Measurements from ENCODE around the gene FAM50B. TPM values are rescaled to one million over a fixed set of nuclear protein-coding genes. Genes with fewer than 3 reads are reported as not detected.

The FAM50B gene
- total RNA-seq, 2 experiments from 2014 or later = not detected

- Histone ChIP-seq H3K9me2 (ENCODE audit: insufficient read depth, low read length) (no peaks in the 10 kb centered on the region), H3K27ac (ENCODE audit: low read depth, low read length, poor library complexity, severe bottlenecking) (no peak overlapping the region), H4K20me1 (ENCODE audit: insufficient read depth, low read length) (no peaks in the 10 kb centered on the region), H3K4me1 (ENCODE audit: insufficient read depth, low read length, poor library complexity, severe bottlenecking) (no peaks in the 10 kb centered on the region), H2AFZ (ENCODE audit: low read length) (no peak overlapping the region), H3K79me2 (ENCODE audit: insufficient read depth, low read depth, low read length) (no peaks in the 10 kb centered on the region), H3K9me3 (ENCODE audit: low read length) (no peaks in the 10 kb centered on the region), H3K4me2 (ENCODE audit: low read length) (no peak overlapping the region), H3K4me3 (ENCODE audit: low read depth, low read length, poor library complexity, severe bottlenecking) (no peak overlapping the region), H3K36me3 (ENCODE audit: insufficient read depth, low read length) (no peaks in the 10 kb centered on the region)
- BruUV-seq (replicated peaks) = no TSS peak
- intact Hi-C loops (cut with micrococcal nuclease; ENCODE audit: unreplicated experiment) = no loop called here
- DNase-seq (ENCODE audit: low spot score) = no peak
- ChIA-PET POLR2A (interaction anchor here (0.7 kb wide), 1 partner anchor 1157 kb away, joined by 4 read pairs; no protein-coding TSS in a partner anchor), CTCF (ENCODE audit: unreplicated experiment) (no interaction called here)
- TF ChIP-seq, protein P1, sequence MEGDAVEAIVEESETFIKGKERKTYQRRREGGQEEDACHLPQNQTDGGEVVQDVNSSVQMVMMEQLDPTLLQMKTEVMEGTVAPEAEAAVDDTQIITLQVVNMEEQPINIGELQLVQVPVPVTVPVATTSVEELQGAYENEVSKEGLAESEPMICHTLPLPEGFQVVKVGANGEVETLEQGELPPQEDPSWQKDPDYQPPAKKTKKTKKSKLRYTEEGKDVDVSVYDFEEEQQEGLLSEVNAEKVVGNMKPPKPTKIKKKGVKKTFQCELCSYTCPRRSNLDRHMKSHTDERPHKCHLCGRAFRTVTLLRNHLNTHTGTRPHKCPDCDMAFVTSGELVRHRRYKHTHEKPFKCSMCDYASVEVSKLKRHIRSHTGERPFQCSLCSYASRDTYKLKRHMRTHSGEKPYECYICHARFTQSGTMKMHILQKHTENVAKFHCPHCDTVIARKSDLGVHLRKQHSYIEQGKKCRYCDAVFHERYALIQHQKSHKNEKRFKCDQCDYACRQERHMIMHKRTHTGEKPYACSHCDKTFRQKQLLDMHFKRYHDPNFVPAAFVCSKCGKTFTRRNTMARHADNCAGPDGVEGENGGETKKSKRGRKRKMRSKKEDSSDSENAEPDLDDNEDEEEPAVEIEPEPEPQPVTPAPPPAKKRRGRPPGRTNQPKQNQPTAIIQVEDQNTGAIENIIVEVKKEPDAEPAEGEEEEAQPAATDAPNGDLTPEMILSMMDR (conservative IDR thresholded peaks at IDR 0.05; ENCODE audit: low read length) = no peak
- TF ChIP-seq EZH2phosphoT487 (IDR thresholded peaks at IDR 0.05; ENCODE audit: borderline replicate concordance, low read depth, low read length) = no peak
These were observed 45.3 kb upstream of the FAM50B start for GRCh38 chr6:3803627-3804468.

GRCh38 chr6:3804964-3805363 is 44.2 kb upstream of the FAM50B start:
- no peak for DNase-seq (ENCODE audit: low spot score)
- H3K4me3 ChIP-seq (ENCODE audit: low read depth, low read length, poor library complexity, severe bottlenecking) = no peak overlapping the region
- BruUV-seq (replicated peaks) = no TSS peak
- no peaks in the 10 kb centered on the region for H3K79me2 ChIP-seq (ENCODE audit: insufficient read depth, low read depth, low read length)
- CTCF ChIA-PET (ENCODE audit: unreplicated experiment) = no interaction called here
- POLR2A ChIA-PET = no interaction called here
- no peaks in the 10 kb centered on the region for H4K20me1 ChIP-seq (ENCODE audit: insufficient read depth, low read length)
- H3K36me3 ChIP-seq (ENCODE audit: insufficient read depth, low read length) = no peaks in the 10 kb centered on the region
- no peaks in the 10 kb centered on the region for H3K9me2 ChIP-seq (ENCODE audit: insufficient read depth, low read length)
- intact Hi-C loops (cut with micrococcal nuclease; ENCODE audit: unreplicated experiment) = no loop called here
- TF ChIP-seq EZH2phosphoT487 (IDR thresholded peaks at IDR 0.05; ENCODE audit: borderline replicate concordance, low read depth, low read length) = no peak
- no peaks in the 10 kb centered on the region for H3K9me3 ChIP-seq (ENCODE audit: low read length)
- H3K4me2 ChIP-seq (ENCODE audit: low read length) = no peak overlapping the region
- H2AFZ ChIP-seq (ENCODE audit: low read length) = no peak overlapping the region
- H3K4me1 ChIP-seq (ENCODE audit: insufficient read depth, low read length, poor library complexity, severe bottlenecking) = no peaks in the 10 kb centered on the region
- no peak overlapping the region for H3K27ac ChIP-seq (ENCODE audit: low read depth, low read length, poor library complexity, severe bottlenecking)

- TF ChIP-seq EZH2phosphoT487 (IDR thresholded peaks at IDR 0.05; ENCODE audit: borderline replicate concordance, low read depth, low read length) = no peak
- TF ChIP-seq, protein P1 (conservative IDR thresholded peaks at IDR 0.05; ENCODE audit: low read length) = no peak
These were observed 43.6 kb upstream of the FAM50B start for GRCh38 chr6:3805448-3806123.

More at GRCh38 chr6:3805448-3806123, 43.6 kb upstream of the FAM50B start:
- H3K36me3 ChIP-seq (ENCODE audit: insufficient read depth, low read length) = no peaks in the 10 kb centered on the region
- H3K4me1 ChIP-seq (ENCODE audit: insufficient read depth, low read length, poor library complexity, severe bottlenecking) = no peaks in the 10 kb centered on the region
- no peaks in the 10 kb centered on the region for H3K79me2 ChIP-seq (ENCODE audit: insufficient read depth, low read depth, low read length)
- no peak overlapping the region for H2AFZ ChIP-seq (ENCODE audit: low read length)
- H3K9me2 ChIP-seq (ENCODE audit: insufficient read depth, low read length) = no peaks in the 10 kb centered on the region
- no peak overlapping the region for H3K4me2 ChIP-seq (ENCODE audit: low read length)
- H3K27ac ChIP-seq (ENCODE audit: low read depth, low read length, poor library complexity, severe bottlenecking) = no peak overlapping the region
- no peak overlapping the region for H3K4me3 ChIP-seq (ENCODE audit: low read depth, low read length, poor library complexity, severe bottlenecking)
- ChIA-PET POLR2A (no interaction called here), CTCF (ENCODE audit: unreplicated experiment) (no interaction called here)
- intact Hi-C loops (cut with micrococcal nuclease; ENCODE audit: unreplicated experiment) = no loop called here
- no peak for DNase-seq (ENCODE audit: low spot score)
- no peaks in the 10 kb centered on the region for H4K20me1 ChIP-seq (ENCODE audit: insufficient read depth, low read length)
- BruUV-seq (replicated peaks) = no TSS peak
- no peaks in the 10 kb centered on the region for H3K9me3 ChIP-seq (ENCODE audit: low read length)
